HL-60 (cell line): ENCODE data around the gene NACC2.

Experiments
- GABPA ChIP-seq: IDR thresholded peaks from 2 replicates; pipeline ENCODE4 v1.6.1; 2012; ENCODE audit warnings: low read depth
- POLR2AphosphoS5 ChIP-seq: IDR thresholded peaks from 2 replicates; pipeline ENCODE4 v1.6.1; 2012; ENCODE audit warnings: low read depth
- REST ChIP-seq: IDR thresholded peaks from 2 replicates; pipeline ENCODE4 v1.6.1; 2012; ENCODE audit warnings: low read depth; ENCODE audit not compliant: insufficient replicate concordance
- TF ChIP-seq, protein P1 (sequence below): IDR thresholded peaks from one replicate; pipeline ENCODE4 v1.5.1; 2011; ENCODE audit warnings: low read length, control low read depth, inconsistent platforms; ENCODE audit not compliant: insufficient read depth

DNA sequence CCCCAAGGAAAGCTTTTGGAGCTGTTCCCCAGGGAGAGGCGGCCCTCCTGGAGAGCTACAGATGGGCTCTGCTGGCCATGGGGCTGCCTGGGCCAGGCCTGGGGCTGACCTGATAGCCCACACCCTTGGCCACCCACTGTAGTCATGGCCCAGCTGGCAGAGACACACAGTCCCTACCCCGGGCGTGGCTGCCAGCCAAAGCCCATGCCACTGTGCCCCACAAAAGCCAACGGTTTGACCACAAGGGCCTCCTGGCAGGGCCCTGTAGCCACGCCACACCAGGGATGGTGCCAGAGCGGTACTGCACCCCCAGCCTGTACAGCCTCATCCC lies 15.2 kb downstream of the NACC2 start:
- TF ChIP-seq, protein P1, sequence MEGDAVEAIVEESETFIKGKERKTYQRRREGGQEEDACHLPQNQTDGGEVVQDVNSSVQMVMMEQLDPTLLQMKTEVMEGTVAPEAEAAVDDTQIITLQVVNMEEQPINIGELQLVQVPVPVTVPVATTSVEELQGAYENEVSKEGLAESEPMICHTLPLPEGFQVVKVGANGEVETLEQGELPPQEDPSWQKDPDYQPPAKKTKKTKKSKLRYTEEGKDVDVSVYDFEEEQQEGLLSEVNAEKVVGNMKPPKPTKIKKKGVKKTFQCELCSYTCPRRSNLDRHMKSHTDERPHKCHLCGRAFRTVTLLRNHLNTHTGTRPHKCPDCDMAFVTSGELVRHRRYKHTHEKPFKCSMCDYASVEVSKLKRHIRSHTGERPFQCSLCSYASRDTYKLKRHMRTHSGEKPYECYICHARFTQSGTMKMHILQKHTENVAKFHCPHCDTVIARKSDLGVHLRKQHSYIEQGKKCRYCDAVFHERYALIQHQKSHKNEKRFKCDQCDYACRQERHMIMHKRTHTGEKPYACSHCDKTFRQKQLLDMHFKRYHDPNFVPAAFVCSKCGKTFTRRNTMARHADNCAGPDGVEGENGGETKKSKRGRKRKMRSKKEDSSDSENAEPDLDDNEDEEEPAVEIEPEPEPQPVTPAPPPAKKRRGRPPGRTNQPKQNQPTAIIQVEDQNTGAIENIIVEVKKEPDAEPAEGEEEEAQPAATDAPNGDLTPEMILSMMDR = no peak
- TF ChIP-seq POLR2AphosphoS5 = peak; percentile 45; the same call in 1 of the 2 replicates
- no peak for TF ChIP-seq GABPA
- no peak for TF ChIP-seq REST
